Middle frontal gyrus (tissue), 1 donor: ENCODE measurements around the gene RNFT2.

Experiments used
- DNase-seq: peaks from one replicate; pipeline ENCODE4 v3.0.0-alpha.2; 2015; ENCODE audit warnings: low spot score; ENCODE audit errors: extremely low spot score

RNFT2 gene

GRCh38 chr12:116737774-116738657 is at the start of gene RNFT2, which contains the start of gene SPRING1:
Gene RNFT2, plus strand, starts transcription at chr12:116738315. Its CDS starts 2,183 bp downstream, at chr12:116740498.
Gene SPRING1, minus strand, starts transcription at chr12:116738069. Its CDS starts 169 bp downstream, at chr12:116737900.
- peak; percentile 97 for DNase-seq

- no peak for DNase-seq
Observed at GRCh38 chr12:116689521-116689920, 48.6 kb upstream of the RNFT2 start.

GRCh38 chr12:116689979-116690744 is 48.0 kb upstream of the RNFT2 start:
- no peak for DNase-seq

GRCh38 chr12:116691205-116691604 is 46.9 kb upstream of the RNFT2 start:
- DNase-seq, result no peak

- no peak for DNase-seq
Observed at GRCh38 chr12:116691636-116692035, 46.5 kb upstream of the RNFT2 start.

- DNase-seq, result no peak
Observed at GRCh38 chr12:116692605-116693004, 45.5 kb upstream of the RNFT2 start.

- DNase-seq, result no peak
Observed at GRCh38 chr12:116693286-116694227, 44.6 kb upstream of the RNFT2 start.

GRCh38 chr12:116694653-116695463 is 43.3 kb upstream of the RNFT2 start:
- DNase-seq, result no peak

- DNase-seq, result no peak
Observed at GRCh38 chr12:116695464-116695725, 42.7 kb upstream of the RNFT2 start.

GRCh38 chr12:116697305-116697704 is 40.8 kb upstream of the RNFT2 start:
- no peak for DNase-seq

- DNase-seq, result no peak
Observed at GRCh38 chr12:116697716-116698115, 40.4 kb upstream of the RNFT2 start.

- DNase-seq, result no peak
Observed at GRCh38 chr12:116698116-116698515, 40.0 kb upstream of the RNFT2 start.

GRCh38 chr12:116698554-116699075 is 39.5 kb upstream of the RNFT2 start:
- DNase-seq, result no peak

GRCh38 chr12:116700066-116700465 is 38.0 kb upstream of the RNFT2 start:
- no peak for DNase-seq

- no peak for DNase-seq
Observed at GRCh38 chr12:116701432-116701831, 36.7 kb upstream of the RNFT2 start.

GRCh38 chr12:116703214-116703795 is 34.8 kb upstream of the RNFT2 start:
- DNase-seq, result peak; percentile 69

GRCh38 chr12:116707751-116708150 is 30.4 kb upstream of the RNFT2 start:
- no peak for DNase-seq

- peak; percentile 92 for DNase-seq
Observed at GRCh38 chr12:116708826-116709756, 29.0 kb upstream of the RNFT2 start.

GRCh38 chr12:116709768-116710167 is 28.3 kb upstream of the RNFT2 start:
- DNase-seq, result no peak
